Activated T-cell treated with anti-CD3 and anti-CD28 coated beads for 24 hours (primary cell): ENCODE measurements around the gene TMEM271.

Experiments
- DNase-seq: peaks from one replicate; pipeline ENCODE4 v3.0.0-alpha.2; 2020; ENCODE audit warnings: low read depth

The TMEM271 gene

GRCh38 chr4:581181-581580 is 5.1 kb upstream of the TMEM271 start:
- DNase-seq, result no peak

- DNase-seq, result no peak
Observed at GRCh38 chr4:579543-580175, 3.6 kb upstream of the TMEM271 start.

GRCh38 chr4:578451-579443 is 2.7 kb upstream of the TMEM271 start:
- DNase-seq, result no peak

GRCh38 chr4:577499-578450 is 1.7 kb upstream of the TMEM271 start:
- DNase-seq, result no peak

- DNase-seq, result no peak
Observed at GRCh38 chr4:576991-577498, 950 bp upstream of the TMEM271 start.

- no peak for DNase-seq
Observed at GRCh38 chr4:575281-576141, 584 bp downstream of the TMEM271 start.

- DNase-seq, result no peak
Observed at GRCh38 chr4:574346-575161, 1.5 kb downstream of the TMEM271 start.

- DNase-seq, result no peak
Observed at GRCh38 chr4:573122-573892, 2.8 kb downstream of the TMEM271 start.

GRCh38 chr4:572594-572993 is 3.5 kb downstream of the TMEM271 start:
- DNase-seq, result no peak

GRCh38 chr4:571838-572572 is 4.1 kb downstream of the TMEM271 start:
- no peak for DNase-seq

GRCh38 chr4:570754-571153 is 5.3 kb downstream of the TMEM271 start:
- no peak for DNase-seq

- DNase-seq, result no peak
Observed at GRCh38 chr4:569958-570667, 6.0 kb downstream of the TMEM271 start.

- no peak for DNase-seq
Observed at GRCh38 chr4:568962-569361, 7.1 kb downstream of the TMEM271 start.

- no peak for DNase-seq
Observed at GRCh38 chr4:568351-568652, 7.8 kb downstream of the TMEM271 start.

- no peak for DNase-seq
Observed at GRCh38 chr4:567457-568350, 8.4 kb downstream of the TMEM271 start.

GRCh38 chr4:566508-567295 is 9.4 kb downstream of the TMEM271 start:
- no peak for DNase-seq
